ENCODE measurements around the gene ZNRF3.

DNA sequence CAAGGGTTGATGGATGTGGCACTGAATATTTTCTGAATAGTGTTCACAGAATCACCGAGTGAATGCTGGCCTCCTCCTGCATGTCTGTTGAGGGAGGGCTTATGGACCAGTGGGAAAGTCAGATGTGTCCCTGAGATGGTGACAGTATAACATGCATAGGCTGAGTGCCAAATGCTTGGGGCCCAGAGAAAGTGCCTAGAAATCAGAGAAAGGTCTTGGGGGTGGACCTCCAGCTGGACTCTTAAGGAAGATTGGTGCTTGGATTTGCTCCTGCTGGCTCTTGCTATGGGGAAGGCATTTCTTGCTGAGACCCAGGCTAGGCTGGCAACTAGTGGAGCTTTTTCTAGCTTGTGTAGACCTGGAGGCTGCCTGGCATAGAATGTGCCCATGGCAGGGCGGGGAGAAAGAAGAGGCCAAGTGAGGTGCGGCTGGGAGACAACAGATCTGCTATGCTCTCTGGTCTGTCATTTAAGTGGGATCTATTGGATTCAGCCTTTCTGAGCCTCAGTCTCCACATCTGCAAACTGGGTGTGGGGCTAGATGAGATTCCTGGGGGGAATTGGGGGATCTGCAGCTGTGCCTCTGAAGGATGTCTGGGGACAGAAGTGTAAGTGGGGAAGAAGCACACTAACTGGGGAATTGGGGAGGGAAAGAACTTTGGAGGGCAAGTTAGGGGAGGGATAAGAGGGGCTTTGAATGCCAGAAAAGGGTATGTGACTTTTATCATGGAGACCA is 27.4 kb downstream of the ZNRF3 start:
- TF ChIP-seq, protein P1, sequence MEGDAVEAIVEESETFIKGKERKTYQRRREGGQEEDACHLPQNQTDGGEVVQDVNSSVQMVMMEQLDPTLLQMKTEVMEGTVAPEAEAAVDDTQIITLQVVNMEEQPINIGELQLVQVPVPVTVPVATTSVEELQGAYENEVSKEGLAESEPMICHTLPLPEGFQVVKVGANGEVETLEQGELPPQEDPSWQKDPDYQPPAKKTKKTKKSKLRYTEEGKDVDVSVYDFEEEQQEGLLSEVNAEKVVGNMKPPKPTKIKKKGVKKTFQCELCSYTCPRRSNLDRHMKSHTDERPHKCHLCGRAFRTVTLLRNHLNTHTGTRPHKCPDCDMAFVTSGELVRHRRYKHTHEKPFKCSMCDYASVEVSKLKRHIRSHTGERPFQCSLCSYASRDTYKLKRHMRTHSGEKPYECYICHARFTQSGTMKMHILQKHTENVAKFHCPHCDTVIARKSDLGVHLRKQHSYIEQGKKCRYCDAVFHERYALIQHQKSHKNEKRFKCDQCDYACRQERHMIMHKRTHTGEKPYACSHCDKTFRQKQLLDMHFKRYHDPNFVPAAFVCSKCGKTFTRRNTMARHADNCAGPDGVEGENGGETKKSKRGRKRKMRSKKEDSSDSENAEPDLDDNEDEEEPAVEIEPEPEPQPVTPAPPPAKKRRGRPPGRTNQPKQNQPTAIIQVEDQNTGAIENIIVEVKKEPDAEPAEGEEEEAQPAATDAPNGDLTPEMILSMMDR (IDR thresholded peaks at IDR 0.05): no peak
- no peak for TF ChIP-seq POLR2A (IDR thresholded peaks at IDR 0.05)

Data from body of pancreas (tissue), 4 donors.